HepG2 (cell line): ENCODE measurements around the gene GINS2. TPM values are rescaled to one million over a fixed set of nuclear protein-coding genes. Genes with fewer than 3 reads are reported as not detected.

Source experiments
- ATAC-seq: fragments of 200-7000 bp; cut with Tn5 transposase; 3 replicates; pipeline ENCODE4 v1.9.1; 2020; ENCODE audit warnings: mild to moderate bottlenecking, moderate library complexity
- BruUV-seq: library from RNA; stranded (reverse); fragments of 400-500 nt; replicated peaks from 2 replicates; lab custom pipeline; 2021; lab: Mats Ljungman, UMichigan
- CTCF ChIA-PET: fragments of 300-600 bp; formaldehyde crosslinking; extraction: SDS; loops from one replicate; lab custom pipeline; 2021; ENCODE audit warnings: low total read pairs, inconsistent platforms, low intra/inter-chr PET ratio; lab: Yijun Ruan, JAX
- POLR2A ChIA-PET: fragments of 350-600 bp; sonication (Branson Sonifier 250); formaldehyde crosslinking; loops from one replicate; lab custom pipeline; 2020; ENCODE audit warnings: antibody characterized with exemption, inconsistent platforms; lab: Yijun Ruan, JAX
- DNase-seq: peaks from one replicate; pipeline ENCODE4 v3.0.0-alpha.2; 2015; ENCODE audit warnings: low spot score
- FAIRE-seq: peaks from 3 replicates; lab custom pipeline; 2011; peaks lifted over from hg19 to GRCh38; lab: Jason Lieb, UNC
- H2AFZ ChIP-seq: one replicate; pipeline ENCODE4 v1.6.1; 2011; ENCODE audit warnings: low read length, inconsistent platforms
- H3K27ac ChIP-seq: fragments of 300-600 bp; 3 replicates; pipeline ENCODE4 v1.8.0; 2011; ENCODE audit warnings: mixed run types, mild to moderate bottlenecking, mixed read lengths, low read length, inconsistent platforms; ENCODE audit not compliant: insufficient read depth; ENCODE audit errors: extremely low read length
- H3K27me3 ChIP-seq, 2 experiments: fragments of 200-600 bp in 1 of 2; 2 replicates in 1 of 2; 3 replicates in 1 of 2; pipeline versions ENCODE4 v1.6.0 to v1.8.0; 2011; ENCODE audit warnings: low read length in 2 of 2, mild to moderate bottlenecking in 2 of 2, moderate library complexity in 2 of 2, inconsistent platforms in 1 of 2; ENCODE audit not compliant: insufficient read depth in 2 of 2, control insufficient read depth in 1 of 2
- H3K36me3 ChIP-seq, 2 experiments: fragments of 200-600 bp in 1 of 2; replicated peaks in 1 of 2; 2 replicates in 1 of 2; 3 replicates in 1 of 2; pipeline versions ENCODE4 v1.5.1 to v1.8.0; 2011; ENCODE audit warnings: low read length in 2 of 2, inconsistent platforms in 1 of 2; ENCODE audit not compliant: insufficient read depth in 2 of 2, control insufficient read depth in 1 of 2
- H3K4me1 ChIP-seq: 2 replicates; pipeline ENCODE4 v1.5.1; 2012; ENCODE audit warnings: low read length, inconsistent platforms; ENCODE audit not compliant: insufficient read depth
- H3K4me2 ChIP-seq: 2 replicates; pipeline ENCODE4 v1.6.0; 2011; ENCODE audit warnings: low read depth, low read length, inconsistent platforms
- H3K4me3 ChIP-seq, 3 experiments: fragments of 200-600 bp in 1 of 3; sonication (generic), shearing (Covaris generic) in 1 of 3; replicated peaks in 1 of 3; 2 replicates each; pipeline ENCODE4 v1.5.1; 2011 to 2016; ENCODE audit warnings: low read length in 3 of 3, inconsistent platforms in 2 of 3, low read depth in 2 of 3, mild to moderate bottlenecking in 2 of 3, control low read depth in 1 of 3, mixed read lengths in 1 of 3; ENCODE audit not compliant: insufficient read depth in 1 of 3
- H3K79me2 ChIP-seq: one replicate; pipeline ENCODE4 v1.6.1; 2011; ENCODE audit warnings: low read length, inconsistent platforms; ENCODE audit not compliant: insufficient read depth
- H3K9ac ChIP-seq: 2 replicates; pipeline ENCODE4 v1.6.0; 2011; ENCODE audit warnings: mild to moderate bottlenecking, low read depth, low read length, inconsistent platforms; ENCODE audit not compliant: insufficient read depth
- H3K9me3 ChIP-seq: 2 replicates; pipeline ENCODE4 v1.5.1; 2012; ENCODE audit warnings: mild to moderate bottlenecking, low read length
- H4K20me1 ChIP-seq: 2 replicates; pipeline ENCODE4 v1.6.0; 2011; ENCODE audit warnings: inconsistent platforms, mild to moderate bottlenecking, low read length, moderate library complexity; ENCODE audit not compliant: insufficient read depth
- HIC2 ChIP-seq: sonication (generic); formaldehyde crosslinking; IDR thresholded peaks from 2 replicates; pipeline ENCODE4 v1.9.0; 2022; ENCODE audit warnings: low read depth, missing genetic modification reagents
- KDM2A ChIP-seq: sonication (generic); formaldehyde crosslinking; IDR thresholded peaks from 2 replicates; pipeline ENCODE4 v1.4.0; 2020; ENCODE audit warnings: low read depth, missing genetic modification reagents, borderline replicate concordance
- KDM4B ChIP-seq: sonication (generic); formaldehyde crosslinking; IDR thresholded peaks from 2 replicates; pipeline ENCODE4 v1.4.0; 2020; ENCODE audit warnings: missing genetic modification reagents
- PAF1 ChIP-seq: IDR thresholded peaks from 2 replicates; pipeline ENCODE4 v1.6.1; 2016; ENCODE audit warnings: missing genetic modification reagents, missing compliant biosample characterization
- POLR2AphosphoS5 ChIP-seq: IDR thresholded peaks from 2 replicates; pipeline ENCODE4 v1.6.1; 2012; ENCODE audit warnings: low read depth, low read length
- POLR2G ChIP-seq: fragments of 200-400 bp; formaldehyde crosslinking; IDR thresholded peaks from 2 replicates; pipeline ENCODE4 v1.6.1; 2018; ENCODE audit warnings: mild to moderate bottlenecking, low read depth, low read length, moderate library complexity
- SCMH1 ChIP-seq: sonication (generic); formaldehyde crosslinking; IDR thresholded peaks from 2 replicates; pipeline ENCODE4 v1.9.0; 2021; ENCODE audit warnings: missing genetic modification reagents, mild to moderate bottlenecking, borderline replicate concordance
- TBP ChIP-seq: sonication (generic); formaldehyde crosslinking; IDR thresholded peaks from 2 replicates; pipeline ENCODE4 v1.5.0; 2020; ENCODE audit warnings: missing genetic modification reagents
- ZBTB21 ChIP-seq: sonication (generic); formaldehyde crosslinking; IDR thresholded peaks from 2 replicates; pipeline ENCODE4 v1.4.0; 2020; ENCODE audit warnings: missing genetic modification reagents
- ZNF275 ChIP-seq: sonication (generic); formaldehyde crosslinking; IDR thresholded peaks from 2 replicates; pipeline ENCODE4 v1.8.0; 2022; ENCODE audit warnings: missing genetic modification reagents, mild to moderate bottlenecking, inconsistent platforms, borderline replicate concordance
- ZNF558 ChIP-seq: sonication (generic); formaldehyde crosslinking; IDR thresholded peaks from 2 replicates; pipeline ENCODE4 v1.9.0; 2022; ENCODE audit warnings: mild to moderate bottlenecking, missing genetic modification reagents, borderline replicate concordance
- WGBS: methylation state at CpG from one replicate; pipeline ENCODE4 v1.1.6; 2017; ENCODE audit warnings: low lambda C conversion rate; 5-methylcytosine and 5-hydroxymethylcytosine counted together
- in situ Hi-C: cut with HindIII; loops from 2 replicates; pipeline ENCODE4 v1.10.0; 2017; ENCODE audit warnings: low pct_unique_long_range_greater_than_20kb; ENCODE audit not compliant: extremely low pct_ligation_motif_present
- intact Hi-C: fragments of 100-400 bp; cut with micrococcal nuclease; formaldehyde crosslinking; loops from one replicate; pipeline ENCODE4 v1.10.0; 2022; ENCODE audit not compliant: unreplicated experiment
- polyA plus RNA-seq, 8 experiments: library from polyadenylated mRNA; depleted of rRNA in 3 of 8; stranded (reverse) in 7 of 8; unstranded in 1 of 8; fragments of >200 nt; fragmentation: Illumina TruSeq in 4 of 8; extraction: Trizol in 4 of 8; gene quantifications; 2 replicates each; pipeline versions ENCODE4 v1.2.1 to v1.2.3, GENCODE V29; 2011 to 2016; ENCODE audit warnings: low read depth in 4 of 8, missing spikeins in 1 of 8, mixed read lengths in 1 of 8; ENCODE audit not compliant: insufficient read depth in 1 of 8
- total RNA-seq, 5 experiments: library from RNA; depleted of rRNA; stranded (reverse); fragments of >200 nt; fragmentation: Illumina TruSeq; extraction: Trizol; gene quantifications; 2 replicates each; pipeline ENCODE4 v1.2.3, GENCODE V29; 2016; ENCODE audit warnings: low read depth in 1 of 5

The GINS2 gene
- total and polyA plus RNA-seq, 2 of the 13 experiments (the other 11 are each of a cell fraction or from before 2014, with no cell fraction given), result 10.6 to 48.3 TPM

GRCh38 chr16:85679870-85680269 lies 8.9 kb downstream of the GINS2 start (continued):
- TF ChIP-seq SCMH1 (CRISPR knock-in tag) (no peak), POLR2G (peak; percentile 62), KDM2A (CRISPR knock-in tag) (peak; percentile 21; the same call in 1 of the 2 replicates), TBP (CRISPR knock-in tag) (no peak), KDM4B (CRISPR knock-in tag) (no peak), POLR2AphosphoS5 (peak; percentile 43; the same call in 1 of the 2 replicates), HIC2 (no peak)

GRCh38 chr16:85678821-85679220 lies 9.9 kb downstream of the GINS2 start:
- POLR2A ChIA-PET, result no interaction called here
- peaks cover 2% of the 10 kb centered on the region for H3K79me2 ChIP-seq
- no peak overlapping the region for H2AFZ ChIP-seq
- ATAC-seq (no peak), FAIRE-seq (no peak), DNase-seq (no peak)
- no peaks in the 10 kb centered on the region; the same call in none of the 2 replicates for H4K20me1 ChIP-seq
- no peaks in the 10 kb centered on the region for H3K27me3 ChIP-seq
- H3K4me1 ChIP-seq, result no peaks in the 10 kb centered on the region
- no peak for TF ChIP-seq ZNF275 (CRISPR knock-in tag)
- 0 out of 2 replicates have a peak, but pooled peaks have one; percentile 12 for TF ChIP-seq PAF1 (CRISPR knock-in tag)
- no peak for TF ChIP-seq ZNF558 (CRISPR knock-in tag)
- TF ChIP-seq ZBTB21 (CRISPR knock-in tag), result no peak
- CTCF ChIA-PET, result no interaction called here
- H3K27ac ChIP-seq, result no peak overlapping the region
- no peak overlapping the region for H3K9ac ChIP-seq
- BruUV-seq, result no TSS peak
- H3K4me3 ChIP-seq, result no peak overlapping the region
- 91% methylated on average over 5 of the region's 5 CpGs for WGBS
- in situ Hi-C loops (no loop called here), intact Hi-C loops (no loop called here)
- no peak overlapping the region for H3K4me2 ChIP-seq
- H3K36me3 ChIP-seq, result peaks cover 26 to 86% of the 10 kb centered on the region in 2 experiments
- H3K9me3 ChIP-seq, result no peaks in the 10 kb centered on the region
